Liver (tissue), 9 donors: ENCODE data around the gene DDX54. TPM values are rescaled to one million over a fixed set of nuclear protein-coding genes. Genes with fewer than 3 reads are reported as not detected.

Experiments used
- DNase-seq: peaks from one replicate; pipeline ENCODE4 v3.0.0-alpha.2; 2017; ENCODE audit warnings: low spot score
- H3K27ac ChIP-seq, 2 donors: one replicate each; pipeline ENCODE4 v1.7.0; 2013; ENCODE audit warnings: inconsistent platforms in 2 of 2, low read length in 2 of 2, control low read depth in 1 of 2, low read depth in 1 of 2, mild to moderate bottlenecking in 1 of 2
- H3K27me3 ChIP-seq, 4 donors: one replicate each; pipeline versions ENCODE4 v1.6.1 to v1.7.0; 2013; ENCODE audit warnings: low read length in 3 of 4, inconsistent platforms in 1 of 4, mild to moderate bottlenecking in 1 of 4, moderate library complexity in 1 of 4; ENCODE audit not compliant: control insufficient read depth in 4 of 4, insufficient read depth in 4 of 4
- H3K36me3 ChIP-seq, 4 donors: one replicate each; pipeline versions ENCODE4 v1.6.1 to v1.7.0; 2013; ENCODE audit warnings: low read length in 3 of 4, mild to moderate bottlenecking in 3 of 4, low read depth in 1 of 4, moderate library complexity in 1 of 4; ENCODE audit not compliant: control insufficient read depth in 4 of 4, insufficient read depth in 3 of 4
- H3K4me1 ChIP-seq, 4 donors: one replicate each; pipeline versions ENCODE4 v1.6.1 to v1.7.0; 2013; ENCODE audit warnings: low read length in 3 of 4, mild to moderate bottlenecking in 3 of 4, moderate library complexity in 1 of 4; ENCODE audit not compliant: control insufficient read depth in 4 of 4, insufficient read depth in 4 of 4
- H3K4me3 ChIP-seq, 3 donors: one replicate each; pipeline versions ENCODE4 v1.6.1 to v1.7.0; 2013; ENCODE audit warnings: low read length in 3 of 3, control low read depth in 1 of 3, low read depth in 1 of 3, mild to moderate bottlenecking in 1 of 3
- H3K9ac ChIP-seq, 2 donors: one replicate each; pipeline ENCODE4 v1.7.0; 2013; ENCODE audit warnings: low read length in 2 of 2, mild to moderate bottlenecking in 2 of 2, moderate library complexity in 2 of 2, control low read depth in 1 of 2, low read depth in 1 of 2
- H3K9me3 ChIP-seq, 4 donors: one replicate each; pipeline versions ENCODE4 v1.6.1 to v1.7.0; 2013; ENCODE audit warnings: low read length in 3 of 4; ENCODE audit not compliant: control insufficient read depth in 4 of 4
- EGR1 ChIP-seq, 2 donors: IDR thresholded peaks; 2 replicates each; pipeline ENCODE4 v1.6.1; 2016 to 2018; ENCODE audit warnings: antibody characterized with exemption in 2 of 2, low read depth in 2 of 2
- FOXA1 ChIP-seq: IDR thresholded peaks from 2 replicates; pipeline ENCODE4 v1.6.1; 2016; ENCODE audit warnings: antibody characterized with exemption
- FOXA2 ChIP-seq: IDR thresholded peaks from 2 replicates; pipeline ENCODE4 v1.6.1; 2016; ENCODE audit warnings: antibody characterized with exemption
- GABPA ChIP-seq, 2 donors: IDR thresholded peaks in 1 of 2; conservative IDR thresholded peaks in 1 of 2; 2 replicates each; pipeline ENCODE4 v1.6.1; 2016; ENCODE audit warnings: antibody characterized with exemption in 2 of 2, mild to moderate bottlenecking in 1 of 2, moderate library complexity in 1 of 2
- HNF4A ChIP-seq, 2 donors: conservative IDR thresholded peaks; 2 replicates each; pipeline ENCODE4 v1.6.1; 2016; ENCODE audit warnings: antibody characterized with exemption in 2 of 2, mild to moderate bottlenecking in 2 of 2
- JUND ChIP-seq, 2 donors: IDR thresholded peaks; 2 replicates each; pipeline ENCODE4 v1.6.1; 2016; ENCODE audit warnings: antibody characterized with exemption in 2 of 2
- NR2F2 ChIP-seq: IDR thresholded peaks from 2 replicates; pipeline ENCODE4 v1.6.1; 2016; ENCODE audit warnings: antibody characterized with exemption
- RAD21 ChIP-seq, 2 donors: IDR thresholded peaks; 2 replicates each; pipeline ENCODE4 v1.6.1; 2016; ENCODE audit warnings: antibody characterized with exemption in 2 of 2, mild to moderate bottlenecking in 2 of 2
- RXRA ChIP-seq, 2 donors: IDR thresholded peaks; 2 replicates each; pipeline ENCODE4 v1.6.1; 2017 to 2018; ENCODE audit warnings: antibody characterized with exemption in 2 of 2, mild to moderate bottlenecking in 1 of 2
- SP1 ChIP-seq: IDR thresholded peaks from 2 replicates; pipeline ENCODE4 v1.6.1; 2018; ENCODE audit warnings: antibody characterized with exemption, mild to moderate bottlenecking
- TAF1 ChIP-seq: conservative IDR thresholded peaks from 2 replicates; pipeline ENCODE4 v1.6.1; 2016; ENCODE audit warnings: antibody characterized with exemption, mild to moderate bottlenecking
- YY1 ChIP-seq: IDR thresholded peaks from 2 replicates; pipeline ENCODE4 v1.6.1; 2016; ENCODE audit warnings: antibody characterized with exemption, mild to moderate bottlenecking
- WGBS: extraction: QIAGEN DNeasy Blood & Tissue Kit; methylation state at CpG from one replicate; pipeline ENCODE4 v1.1.7; 2013; 5-methylcytosine and 5-hydroxymethylcytosine counted together
- polyA plus RNA-seq, 2 donors: library from polyadenylated mRNA; stranded (reverse) in 1 of 2; unstranded in 1 of 2; fragments of 200-250 nt in 1 of 2; fragments of >200 nt in 1 of 2; fragmentation: Nextera tagmentation in 1 of 2; extraction: Ambion mirVana in 1 of 2; gene quantifications; one replicate each; pipeline versions ENCODE4 v1.2.1 to v1.2.3, GENCODE V29; 2013 to 2015
- total RNA-seq, 2 donors: library from RNA; depleted of rRNA; stranded (reverse); fragments of >200 nt; gene quantifications; one replicate each; pipeline ENCODE4 v1.2.3, GENCODE V29; 2014
- TF ChIP-seq, protein P1 (sequence below): fragments of 150-350 bp; IDR thresholded peaks from 2 replicates; pipeline ENCODE4 v1.5.1; 2017; ENCODE audit warnings: improper control_type of control experiment, low read depth, low read length; ENCODE audit not compliant: missing input control
- TF ChIP-seq, protein P2 (sequence below): IDR thresholded peaks from 2 replicates; pipeline ENCODE4 v1.6.1; 2016; ENCODE audit warnings: antibody characterized with exemption
- TF ChIP-seq, protein P3 (sequence below): IDR thresholded peaks from 2 replicates; pipeline ENCODE4 v1.6.1; 2016; ENCODE audit warnings: antibody characterized with exemption
- TF ChIP-seq, protein P4 (sequence below): IDR thresholded peaks from 2 replicates; pipeline ENCODE4 v1.6.1; 2016; ENCODE audit warnings: antibody characterized with exemption, mild to moderate bottlenecking
- TF ChIP-seq, protein P5 (sequence below): IDR thresholded peaks from 2 replicates; pipeline ENCODE4 v1.6.1; 2016; ENCODE audit warnings: antibody characterized with exemption
- donor health status: healthy.
- donor health status: healthy.
- donor health status: healthy.
- donor health status: healthy.
- donor health status: healthy.

The DDX54 gene
- total and polyA plus RNA-seq, 4 donors, result 20.2 to 28.4 (median 21.6) TPM

DNA sequence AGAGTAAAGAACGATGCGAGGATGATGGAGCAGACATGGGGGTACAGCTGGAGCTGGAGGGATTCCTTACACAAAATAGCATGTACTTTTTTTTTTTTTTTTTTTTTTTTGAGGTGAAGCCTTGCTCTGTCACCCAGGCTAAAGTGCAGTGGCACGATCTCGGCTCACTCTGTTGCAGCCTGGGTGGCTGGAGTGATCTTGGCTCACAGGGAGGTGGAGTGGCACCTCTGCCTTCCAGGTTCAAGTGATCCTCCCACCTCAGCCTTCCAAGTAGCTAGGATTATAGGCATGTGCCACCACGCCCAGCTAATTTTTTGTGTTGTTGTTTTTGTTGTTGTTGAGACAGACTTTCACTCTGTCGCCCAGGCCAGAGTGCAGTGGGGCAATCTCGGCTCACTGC is 44.6 kb downstream of the DDX54 start:
- peaks cover 0 to 4% (median 0%) of the 10 kb centered on the region in 4 donors for H3K4me1 ChIP-seq
- peaks cover 0 to 3% (median 0%) of the 10 kb centered on the region in 4 donors for H3K27me3 ChIP-seq
- WGBS, result 77% methylated on average over 7 of the region's 7 CpGs
- no peak for DNase-seq
- no peak for TF ChIP-seq FOXA2
- no peak for TF ChIP-seq EGR1 (IDR thresholded peaks at IDR 0.05; ENCODE audit: low read depth in 2 of 2)
- TF ChIP-seq, protein P1, sequence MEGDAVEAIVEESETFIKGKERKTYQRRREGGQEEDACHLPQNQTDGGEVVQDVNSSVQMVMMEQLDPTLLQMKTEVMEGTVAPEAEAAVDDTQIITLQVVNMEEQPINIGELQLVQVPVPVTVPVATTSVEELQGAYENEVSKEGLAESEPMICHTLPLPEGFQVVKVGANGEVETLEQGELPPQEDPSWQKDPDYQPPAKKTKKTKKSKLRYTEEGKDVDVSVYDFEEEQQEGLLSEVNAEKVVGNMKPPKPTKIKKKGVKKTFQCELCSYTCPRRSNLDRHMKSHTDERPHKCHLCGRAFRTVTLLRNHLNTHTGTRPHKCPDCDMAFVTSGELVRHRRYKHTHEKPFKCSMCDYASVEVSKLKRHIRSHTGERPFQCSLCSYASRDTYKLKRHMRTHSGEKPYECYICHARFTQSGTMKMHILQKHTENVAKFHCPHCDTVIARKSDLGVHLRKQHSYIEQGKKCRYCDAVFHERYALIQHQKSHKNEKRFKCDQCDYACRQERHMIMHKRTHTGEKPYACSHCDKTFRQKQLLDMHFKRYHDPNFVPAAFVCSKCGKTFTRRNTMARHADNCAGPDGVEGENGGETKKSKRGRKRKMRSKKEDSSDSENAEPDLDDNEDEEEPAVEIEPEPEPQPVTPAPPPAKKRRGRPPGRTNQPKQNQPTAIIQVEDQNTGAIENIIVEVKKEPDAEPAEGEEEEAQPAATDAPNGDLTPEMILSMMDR, result no peak
- no peak for TF ChIP-seq FOXA1
- no peak for TF ChIP-seq JUND (IDR thresholded peaks at IDR 0.05)
- TF ChIP-seq, protein P2, sequence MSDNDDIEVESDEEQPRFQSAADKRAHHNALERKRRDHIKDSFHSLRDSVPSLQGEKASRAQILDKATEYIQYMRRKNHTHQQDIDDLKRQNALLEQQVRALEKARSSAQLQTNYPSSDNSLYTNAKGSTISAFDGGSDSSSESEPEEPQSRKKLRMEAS, result no peak
- TF ChIP-seq GABPA (IDR thresholded peaks at IDR 0.05 in 1 of 2, conservative IDR thresholded peaks at IDR 0.05 in 1 of 2), result no peak
- TF ChIP-seq NR2F2, result no peak
- TF ChIP-seq HNF4A (conservative IDR thresholded peaks at IDR 0.05), result no peak
- TF ChIP-seq TAF1, result no peak
- TF ChIP-seq, protein P3, sequence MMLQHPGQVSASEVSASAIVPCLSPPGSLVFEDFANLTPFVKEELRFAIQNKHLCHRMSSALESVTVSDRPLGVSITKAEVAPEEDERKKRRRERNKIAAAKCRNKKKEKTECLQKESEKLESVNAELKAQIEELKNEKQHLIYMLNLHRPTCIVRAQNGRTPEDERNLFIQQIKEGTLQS, result no peak
- TF ChIP-seq RXRA (IDR thresholded peaks at IDR 0.05), result no peak
- TF ChIP-seq YY1, result no peak
- TF ChIP-seq, protein P4, sequence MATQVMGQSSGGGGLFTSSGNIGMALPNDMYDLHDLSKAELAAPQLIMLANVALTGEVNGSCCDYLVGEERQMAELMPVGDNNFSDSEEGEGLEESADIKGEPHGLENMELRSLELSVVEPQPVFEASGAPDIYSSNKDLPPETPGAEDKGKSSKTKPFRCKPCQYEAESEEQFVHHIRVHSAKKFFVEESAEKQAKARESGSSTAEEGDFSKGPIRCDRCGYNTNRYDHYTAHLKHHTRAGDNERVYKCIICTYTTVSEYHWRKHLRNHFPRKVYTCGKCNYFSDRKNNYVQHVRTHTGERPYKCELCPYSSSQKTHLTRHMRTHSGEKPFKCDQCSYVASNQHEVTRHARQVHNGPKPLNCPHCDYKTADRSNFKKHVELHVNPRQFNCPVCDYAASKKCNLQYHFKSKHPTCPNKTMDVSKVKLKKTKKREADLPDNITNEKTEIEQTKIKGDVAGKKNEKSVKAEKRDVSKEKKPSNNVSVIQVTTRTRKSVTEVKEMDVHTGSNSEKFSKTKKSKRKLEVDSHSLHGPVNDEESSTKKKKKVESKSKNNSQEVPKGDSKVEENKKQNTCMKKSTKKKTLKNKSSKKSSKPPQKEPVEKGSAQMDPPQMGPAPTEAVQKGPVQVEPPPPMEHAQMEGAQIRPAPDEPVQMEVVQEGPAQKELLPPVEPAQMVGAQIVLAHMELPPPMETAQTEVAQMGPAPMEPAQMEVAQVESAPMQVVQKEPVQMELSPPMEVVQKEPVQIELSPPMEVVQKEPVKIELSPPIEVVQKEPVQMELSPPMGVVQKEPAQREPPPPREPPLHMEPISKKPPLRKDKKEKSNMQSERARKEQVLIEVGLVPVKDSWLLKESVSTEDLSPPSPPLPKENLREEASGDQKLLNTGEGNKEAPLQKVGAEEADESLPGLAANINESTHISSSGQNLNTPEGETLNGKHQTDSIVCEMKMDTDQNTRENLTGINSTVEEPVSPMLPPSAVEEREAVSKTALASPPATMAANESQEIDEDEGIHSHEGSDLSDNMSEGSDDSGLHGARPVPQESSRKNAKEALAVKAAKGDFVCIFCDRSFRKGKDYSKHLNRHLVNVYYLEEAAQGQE, result no peak
- no peak for TF ChIP-seq RAD21 (IDR thresholded peaks at IDR 0.05)
- H3K9me3 ChIP-seq, result no peaks in the 10 kb centered on the region
- H3K4me3 ChIP-seq, result no peak overlapping the region
- no peak overlapping the region for H3K27ac ChIP-seq
- no peak overlapping the region for H3K9ac ChIP-seq
- H3K36me3 ChIP-seq, result no peaks in the 10 kb centered on the region

DNA sequence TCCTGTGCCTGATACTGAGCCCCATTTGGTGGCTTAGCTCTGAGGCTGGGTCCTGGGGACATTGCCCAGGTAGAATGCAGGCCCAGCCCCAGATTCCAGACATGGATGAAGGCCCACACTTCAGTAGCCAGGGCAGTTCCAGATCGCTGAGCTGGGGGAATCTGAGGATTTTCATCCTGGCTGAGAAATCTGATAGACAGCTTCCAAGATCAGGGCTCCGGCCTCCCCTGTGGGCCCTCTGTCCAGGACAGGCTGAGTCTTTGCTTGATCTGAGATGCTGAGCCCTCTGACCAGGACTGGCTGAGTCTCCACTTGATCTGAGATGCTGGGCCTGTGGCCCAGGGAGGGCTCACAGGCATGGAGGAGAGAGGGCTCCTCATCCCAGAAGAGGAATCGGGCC is 46.5 kb downstream of the DDX54 start:
- Histone ChIP-seq H3K9me3 (no peaks in the 10 kb centered on the region), H3K27me3 (peaks cover 0 to 5% (median 1%) of the 10 kb centered on the region in 4 donors), H3K9ac (no peak overlapping the region), H3K36me3 (no peaks in the 10 kb centered on the region), H3K4me1 (peaks cover 0 to 4% (median 3%) of the 10 kb centered on the region in 4 donors), H3K4me3 (no peak overlapping the region), H3K27ac (no peak overlapping the region)
- no peak for DNase-seq
- no peak for TF ChIP-seq FOXA2
- TF ChIP-seq, protein P5, sequence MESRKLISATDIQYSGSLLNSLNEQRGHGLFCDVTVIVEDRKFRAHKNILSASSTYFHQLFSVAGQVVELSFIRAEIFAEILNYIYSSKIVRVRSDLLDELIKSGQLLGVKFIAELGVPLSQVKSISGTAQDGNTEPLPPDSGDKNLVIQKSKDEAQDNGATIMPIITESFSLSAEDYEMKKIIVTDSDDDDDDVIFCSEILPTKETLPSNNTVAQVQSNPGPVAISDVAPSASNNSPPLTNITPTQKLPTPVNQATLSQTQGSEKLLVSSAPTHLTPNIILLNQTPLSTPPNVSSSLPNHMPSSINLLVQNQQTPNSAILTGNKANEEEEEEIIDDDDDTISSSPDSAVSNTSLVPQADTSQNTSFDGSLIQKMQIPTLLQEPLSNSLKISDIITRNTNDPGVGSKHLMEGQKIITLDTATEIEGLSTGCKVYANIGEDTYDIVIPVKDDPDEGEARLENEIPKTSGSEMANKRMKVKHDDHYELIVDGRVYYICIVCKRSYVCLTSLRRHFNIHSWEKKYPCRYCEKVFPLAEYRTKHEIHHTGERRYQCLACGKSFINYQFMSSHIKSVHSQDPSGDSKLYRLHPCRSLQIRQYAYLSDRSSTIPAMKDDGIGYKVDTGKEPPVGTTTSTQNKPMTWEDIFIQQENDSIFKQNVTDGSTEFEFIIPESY, result no peak
- no peak for TF ChIP-seq EGR1 (IDR thresholded peaks at IDR 0.05; ENCODE audit: low read depth in 2 of 2)
- no peak for TF ChIP-seq SP1
- TF ChIP-seq, protein P1, result no peak
- TF ChIP-seq YY1, result no peak
- TF ChIP-seq, protein P3, result no peak
- TF ChIP-seq, protein P2, result no peak
- TF ChIP-seq RXRA (IDR thresholded peaks at IDR 0.05), result no peak
- TF ChIP-seq, protein P4, result no peak
- TF ChIP-seq RAD21 (IDR thresholded peaks at IDR 0.05), result no peak
- 90% methylated on average over 3 of the region's 3 CpGs for WGBS
